ENCODE data around the gene B3GNT5. TPM values are rescaled to one million over a fixed set of nuclear protein-coding genes. Genes with fewer than 3 reads are reported as not detected.
A peak's percentile ranks its signal among the peaks of the same experiment; 100 is the strongest.

Gene B3GNT5
- total RNA-seq, 1 experiment from 2014 or later = 7.7 TPM

GRCh38 chr3:183277260-183277659 is 24.2 kb downstream of the B3GNT5 start:
- no peaks in the 10 kb centered on the region for H3K9me3 Mint-ChIP-seq
- no peaks in the 10 kb centered on the region for H3K36me3 Mint-ChIP-seq
- POLR2A ChIA-PET = no interaction called here

GRCh38 chr3:183278479-183279088 is 25.5 kb downstream of the B3GNT5 start:
- Mint-ChIP-seq H3K27me3 (ENCODE audit: low read depth) (no peaks in the 10 kb centered on the region), H3K9me3 (no peaks in the 10 kb centered on the region), H3K4me1 (peaks cover 7% of the 10 kb centered on the region), H3K4me3 (no peak overlapping the region), H3K27ac (no peak overlapping the region), H3K36me3 (no peaks in the 10 kb centered on the region)
- no peak for ATAC-seq
- ChIA-PET CTCF (no interaction called here), POLR2A (no interaction called here)
- no peak for DNase-seq (ENCODE audit: low spot score)
- no peak for TF ChIP-seq TEAD4 (CRISPR knock-in tag; IDR thresholded peaks at IDR 0.05)

More at GRCh38 chr3:183277260-183277659, 24.2 kb downstream of the B3GNT5 start:
- no peak for TF ChIP-seq ZNF671 (CRISPR knock-in tag; IDR thresholded peaks at IDR 0.05)
- TF ChIP-seq GRHL2 (CRISPR knock-in tag; IDR thresholded peaks at IDR 0.05; ENCODE audit: insufficient replicate concordance, severe bottlenecking) = no peak
- no peak for TF ChIP-seq IRF2 (CRISPR knock-in tag; IDR thresholded peaks at IDR 0.05; ENCODE audit: borderline replicate concordance, low read depth)
- no peak for TF ChIP-seq USF2 (CRISPR knock-in tag; IDR thresholded peaks at IDR 0.05)
- TF ChIP-seq ZSCAN18 (CRISPR knock-in tag; IDR thresholded peaks at IDR 0.05) = no peak
- no peak for TF ChIP-seq RORB (CRISPR knock-in tag; IDR thresholded peaks at IDR 0.05)
- no peak for TF ChIP-seq JAZF1 (CRISPR knock-in tag; IDR thresholded peaks at IDR 0.05)
- Mint-ChIP-seq H3K4me3 (no peak overlapping the region), H3K4me1 (peaks cover 7% of the 10 kb centered on the region), H3K27ac (no peak overlapping the region), H3K27me3 (ENCODE audit: low read depth) (no peaks in the 10 kb centered on the region)
- ATAC-seq = no peak
- no peak for DNase-seq (ENCODE audit: low spot score)
- CTCF ChIA-PET = interaction anchor here (0.7 kb wide), 1 partner anchor 10 kb away, joined by 4 read pairs; no protein-coding TSS in a partner anchor

GRCh38 chr3:183279371-183279770 is 26.3 kb downstream of the B3GNT5 start:
- DNase-seq (ENCODE audit: low spot score) = no peak
- CTCF ChIA-PET = no interaction called here
- Mint-ChIP-seq H3K4me1 (peaks cover 7% of the 10 kb centered on the region), H3K36me3 (no peaks in the 10 kb centered on the region), H3K9me3 (no peaks in the 10 kb centered on the region), H3K27ac (no peak overlapping the region; the same call in 1 of the 2 replicates), H3K27me3 (ENCODE audit: low read depth) (no peaks in the 10 kb centered on the region), H3K4me3 (no peak overlapping the region)
- POLR2A ChIA-PET = no interaction called here
- peak; percentile 75 for ATAC-seq
- TF ChIP-seq MXD4 (CRISPR knock-in tag; IDR thresholded peaks at IDR 0.05; ENCODE audit: borderline replicate concordance) (no peak), OVOL2 (CRISPR knock-in tag; IDR thresholded peaks at IDR 0.05; ENCODE audit: borderline replicate concordance) (no peak), FOXP4 (CRISPR knock-in tag; IDR thresholded peaks at IDR 0.05) (no peak), PREB (CRISPR knock-in tag; IDR thresholded peaks at IDR 0.05; ENCODE audit: borderline replicate concordance) (no peak), NFYB (CRISPR knock-in tag; conservative IDR thresholded peaks at IDR 0.05; ENCODE audit: low read depth) (no peak), ESRRA (CRISPR knock-in tag; IDR thresholded peaks at IDR 0.05; ENCODE audit: borderline replicate concordance) (no peak), ZNF138 (CRISPR knock-in tag; conservative IDR thresholded peaks at IDR 0.05) (no peak), GRHL2 (CRISPR knock-in tag; IDR thresholded peaks at IDR 0.05; ENCODE audit: insufficient replicate concordance, severe bottlenecking) (no peak), STAT6 (CRISPR knock-in tag; conservative IDR thresholded peaks at IDR 0.05; ENCODE audit: low read depth) (no peak), AFF4 (CRISPR knock-in tag; IDR thresholded peaks at IDR 0.05; ENCODE audit: borderline replicate concordance) (no peak)
